H1 (cell line): Measurements from ENCODE around the gene PPA1. TPM values are rescaled to one million over a fixed set of nuclear protein-coding genes. Genes with fewer than 3 reads are reported as not detected.

Experiments used
- CTCF ChIA-PET: fragments of 300-600 bp; sonication (Branson Sonifier 250); formaldehyde crosslinking; loops from one replicate; lab custom pipeline; 2021; ENCODE audit not compliant: partially characterized antibody; lab: Charles Lee
- POLR2A ChIA-PET: fragments of 300-600 bp; sonication (Branson Sonifier 250); formaldehyde crosslinking; loops from one replicate; lab custom pipeline; 2021; ENCODE audit warnings: inconsistent platforms; ENCODE audit not compliant: partially characterized antibody; lab: Charles Lee
- DNase-seq, 2 experiments: peaks; one replicate each; pipeline versions ENCODE4 v3.0.0 to v3.0.0-alpha.2; 2010 to 2022; ENCODE audit warnings: low spot score in 2 of 2, low read depth in 1 of 2, mixed read lengths in 1 of 2
- FAIRE-seq: peaks from 2 replicates; lab custom pipeline; 2011; peaks lifted over from hg19 to GRCh38; lab: Jason Lieb, UNC
- H2AFZ ChIP-seq: 2 replicates; pipeline ENCODE4 v1.8.1; 2012; ENCODE audit warnings: low read length, inconsistent platforms
- H2AK5ac ChIP-seq: 2 replicates; pipeline ENCODE4 v1.6.1; 2013; ENCODE audit warnings: low read depth, low read length
- H2BK120ac ChIP-seq: replicated peaks from 2 replicates; pipeline ENCODE3; 2013; ENCODE audit warnings: low read depth, low read length, inconsistent platforms
- H2BK12ac ChIP-seq: 2 replicates; pipeline ENCODE4 v1.6.1; 2013; ENCODE audit warnings: low read depth, low read length
- H2BK15ac ChIP-seq: 2 replicates; pipeline ENCODE4 v1.6.1; 2013; ENCODE audit warnings: low read length
- H2BK20ac ChIP-seq: 2 replicates; pipeline ENCODE4 v1.6.1; 2013; ENCODE audit warnings: low read length
- H2BK5ac ChIP-seq: 2 replicates; pipeline ENCODE4 v1.6.1; 2013; ENCODE audit warnings: low read depth, low read length
- H3K14ac ChIP-seq: 2 replicates; pipeline ENCODE4 v1.6.1; 2013; ENCODE audit warnings: inconsistent platforms; ENCODE audit not compliant: insufficient read length
- H3K18ac ChIP-seq: 2 replicates; pipeline ENCODE4 v1.6.1; 2013; ENCODE audit warnings: low read length; ENCODE audit errors: extremely low read depth
- H3K23ac ChIP-seq: 2 replicates; pipeline ENCODE4 v1.6.1; 2013; ENCODE audit warnings: inconsistent platforms; ENCODE audit not compliant: insufficient read length
- H3K23me2 ChIP-seq: 2 replicates; pipeline ENCODE4 v1.6.1; 2013; ENCODE audit warnings: low read depth, low read length
- H3K27ac ChIP-seq: 2 replicates; pipeline ENCODE4 v1.6.1; 2011; ENCODE audit warnings: low read depth, low read length, inconsistent platforms
- H3K27me3 ChIP-seq, 4 experiments: replicated peaks in 1 of 4; 1 replicate in 1 of 4; 2 replicates in 3 of 4; pipeline versions ENCODE4 v1.6.1 to v1.8.1; 2011 to 2013; ENCODE audit warnings: low read length in 3 of 4, mild to moderate bottlenecking in 3 of 4, inconsistent platforms in 2 of 4, mixed read lengths in 2 of 4, moderate library complexity in 1 of 4; ENCODE audit not compliant: control insufficient read depth in 3 of 4, insufficient read depth in 3 of 4; ENCODE audit errors: extremely low read depth in 1 of 4
- H3K36me3 ChIP-seq, 4 experiments: 2 replicates each; pipeline versions ENCODE4 v1.6.1 to v1.8.1; 2011 to 2013; ENCODE audit warnings: mild to moderate bottlenecking in 4 of 4, low read length in 3 of 4, moderate library complexity in 2 of 4, control low read depth in 1 of 4, inconsistent platforms in 1 of 4; ENCODE audit not compliant: insufficient read depth in 4 of 4, control insufficient read depth in 2 of 4
- H3K4ac ChIP-seq: replicated peaks from 2 replicates; pipeline ENCODE3; 2013; ENCODE audit warnings: low read length, low read depth, mixed read lengths, inconsistent platforms; ENCODE audit not compliant: insufficient read length
- H3K4me1 ChIP-seq, 4 experiments: replicated peaks in 1 of 4; 1 replicate in 1 of 4; 2 replicates in 3 of 4; pipeline versions ENCODE4 v1.6.1 to v1.8.1; 2011 to 2013; ENCODE audit warnings: low read length in 3 of 4, inconsistent platforms in 2 of 4, mixed read lengths in 1 of 4; ENCODE audit not compliant: insufficient read depth in 4 of 4, control insufficient read depth in 3 of 4
- H3K4me2 ChIP-seq, 2 experiments: 2 replicates each; pipeline versions ENCODE4 v1.6.1 to v1.8.1; 2011 to 2013; ENCODE audit warnings: low read depth in 2 of 2, low read length in 2 of 2, control low read depth in 1 of 2, inconsistent platforms in 1 of 2, mild to moderate bottlenecking in 1 of 2; ENCODE audit not compliant: insufficient read depth in 1 of 2
- H3K4me3 ChIP-seq, 4 experiments: fragments of 200-600, 300-600 bp in 1 of 4; sonication (generic), shearing (Covaris generic), sonication (Bioruptor Twin) in 1 of 4; 2 replicates each; pipeline versions ENCODE4 v1.5.1 to v1.8.1; 2011 to 2016; ENCODE audit warnings: low read length in 4 of 4, low read depth in 3 of 4, control low read depth in 2 of 4, inconsistent platforms in 2 of 4, mild to moderate bottlenecking in 2 of 4, mixed read lengths in 1 of 4, moderate library complexity in 1 of 4; ENCODE audit not compliant: insufficient read depth in 2 of 4; ENCODE audit errors: extremely low read depth in 1 of 4
- H3K56ac ChIP-seq: replicated peaks from 2 replicates; pipeline ENCODE3; 2013; ENCODE audit warnings: low read depth, mild to moderate bottlenecking, mixed read lengths, low read length, inconsistent platforms; ENCODE audit not compliant: insufficient read length
- H3K79me1 ChIP-seq: 2 replicates; pipeline ENCODE4 v1.6.1; 2013; ENCODE audit warnings: low read depth, low read length, control low read depth
- H3K79me2 ChIP-seq, 2 experiments: 2 replicates each; pipeline versions ENCODE4 v1.6.1 to v1.8.1; 2012 to 2013; ENCODE audit warnings: low read length in 2 of 2, mild to moderate bottlenecking in 2 of 2, inconsistent platforms in 1 of 2; ENCODE audit not compliant: insufficient read depth in 2 of 2, control insufficient read depth in 1 of 2
- H3K9ac ChIP-seq, 4 experiments: replicated peaks in 1 of 4; 1 replicate in 1 of 4; 2 replicates in 3 of 4; pipeline versions ENCODE4 v1.6.1 to v1.8.1; 2011 to 2013; ENCODE audit warnings: low read depth in 3 of 4, low read length in 3 of 4, control low read depth in 2 of 4, mild to moderate bottlenecking in 2 of 4, moderate library complexity in 2 of 4, inconsistent platforms in 1 of 4; ENCODE audit errors: extremely low read depth in 1 of 4
- H3K9me3 ChIP-seq, 2 experiments: 2 replicates each; pipeline versions ENCODE4 v1.6.1 to v1.8.1; 2012 to 2013; ENCODE audit warnings: mild to moderate bottlenecking in 2 of 2, moderate library complexity in 2 of 2, control low read depth in 1 of 2, inconsistent platforms in 1 of 2, low read depth in 1 of 2, low read length in 1 of 2, mixed read lengths in 1 of 2; ENCODE audit not compliant: insufficient read depth in 2 of 2
- H4K20me1 ChIP-seq, 2 experiments: replicated peaks in 1 of 2; 2 replicates each; pipeline versions ENCODE3 to v1.8.1; 2011 to 2013; ENCODE audit warnings: inconsistent platforms in 2 of 2, low read length in 2 of 2, mild to moderate bottlenecking in 1 of 2; ENCODE audit not compliant: insufficient read depth in 2 of 2, control insufficient read depth in 1 of 2
- H4K5ac ChIP-seq: 2 replicates; pipeline ENCODE4 v1.6.1; 2013; ENCODE audit warnings: low read length, low read depth, mixed read lengths, inconsistent platforms; ENCODE audit not compliant: insufficient read length
- H4K8ac ChIP-seq: 2 replicates; pipeline ENCODE4 v1.8.0; 2013; ENCODE audit warnings: mild to moderate bottlenecking, moderate library complexity, low read length, inconsistent platforms; ENCODE audit not compliant: insufficient read depth; ENCODE audit errors: extremely low read depth
- H4K91ac ChIP-seq: replicated peaks from 2 replicates; pipeline ENCODE3; 2013; ENCODE audit warnings: low read length, mixed read lengths, inconsistent platforms; ENCODE audit not compliant: insufficient read length
- BACH1 ChIP-seq: IDR thresholded peaks from 2 replicates; pipeline ENCODE4 v1.6.1; 2012; ENCODE audit warnings: low read length, improper control_type of control experiment
- CBX5 ChIP-seq: fragments of 300-800, 300-1000 bp; sonication (generic); IDR thresholded peaks from 2 replicates; pipeline ENCODE4 v1.7.1; 2016; ENCODE audit warnings: antibody characterized with exemption, low read length, low read depth
- CREB1 ChIP-seq: IDR thresholded peaks from 2 replicates; pipeline ENCODE4 v1.6.1; 2012; ENCODE audit warnings: inconsistent platforms
- CTCF ChIP-seq, 3 experiments: IDR thresholded peaks; 1 replicate in 2 of 3; 2 replicates in 1 of 3; pipeline versions ENCODE4 v1.5.1 to v1.6.1; 2011; ENCODE audit warnings: low read length in 3 of 3, mild to moderate bottlenecking in 3 of 3, inconsistent platforms in 2 of 3, low read depth in 1 of 3, moderate library complexity in 1 of 3; ENCODE audit not compliant: insufficient read depth in 1 of 3; ENCODE audit errors: control extremely low read depth in 1 of 3
- NRF1 ChIP-seq: IDR thresholded peaks from 2 replicates; pipeline ENCODE4 v1.6.1; 2011; ENCODE audit warnings: mild to moderate bottlenecking, low read depth, low read length, improper control_type of control experiment
- RAD21 ChIP-seq, 2 experiments: IDR thresholded peaks in 1 of 2; conservative IDR thresholded peaks in 1 of 2; 2 replicates each; pipeline ENCODE4 v1.6.1; 2011; ENCODE audit warnings: low read depth in 2 of 2, low read length in 2 of 2, improper control_type of control experiment in 1 of 2, inconsistent platforms in 1 of 2, mild to moderate bottlenecking in 1 of 2, moderate library complexity in 1 of 2
- SIN3A ChIP-seq, 2 experiments: IDR thresholded peaks in 1 of 2; conservative IDR thresholded peaks in 1 of 2; 2 replicates each; pipeline ENCODE4 v1.6.1; 2011 to 2012; ENCODE audit warnings: low read length in 2 of 2, improper control_type of control experiment in 1 of 2, low read depth in 1 of 2, mild to moderate bottlenecking in 1 of 2
- TAF1 ChIP-seq: IDR thresholded peaks from 2 replicates; pipeline ENCODE4 v1.6.1; 2011; ENCODE audit warnings: mild to moderate bottlenecking, low read depth, low read length
- TBP ChIP-seq: IDR thresholded peaks from 2 replicates; pipeline ENCODE4 v1.6.1; 2011; ENCODE audit warnings: low read depth, low read length, improper control_type of control experiment
- TCF12 ChIP-seq: IDR thresholded peaks from 2 replicates; pipeline ENCODE4 v1.6.1; 2011; ENCODE audit warnings: low read depth, mild to moderate bottlenecking, low read length
- WGBS, 2 experiments: shearing (Covaris generic) in 1 of 2; methylation state at CpG; one replicate each; pipeline versions ENCODE4 v1.1.6 to v1.1.7; 2013 to 2015; ENCODE audit warnings: low lambda C conversion rate in 2 of 2, mixed read lengths in 2 of 2, inconsistent platforms in 1 of 2, low coverage in 1 of 2, missing lambda C conversion rate in 1 of 2; ENCODE audit not compliant: insufficient replicate concordance in 2 of 2, insufficient coverage in 1 of 2, insufficient read length in 1 of 2; ENCODE audit errors: extremely low coverage in 1 of 2, missing lambda C conversion rate in 1 of 2; 5-methylcytosine and 5-hydroxymethylcytosine counted together
- polyA plus RNA-seq, 7 experiments: library from polyadenylated mRNA; depleted of rRNA in 3 of 7; stranded (reverse) in 5 of 7; unstranded in 2 of 7; fragments of >200 nt in 5 of 7; fragments of 200-250 nt in 2 of 7; gene quantifications; 1 replicate in 5 of 7; 2 replicates in 1 of 7; 4 replicates in 1 of 7; pipeline versions ENCODE4 v1.2.1 to v1.2.3, GENCODE V29; 2011 to 2013; ENCODE audit warnings: missing spikeins in 2 of 7, mixed read lengths in 2 of 7
- total RNA-seq: library from RNA; stranded (reverse); fragmentation: NEBNext Ultra II Directional; extraction: Animal tissue kit (Norgen Biotek cat#: 25700); gene quantifications from 2 replicates; pipeline ENCODE4 v1.2.1, GENCODE V29; 2021

The PPA1 gene
- total and polyA plus RNA-seq, 2 of the 8 experiments (the other 6 are each of a cell fraction or from before 2014, with no cell fraction given), result 77.0 to 191 TPM

DNA sequence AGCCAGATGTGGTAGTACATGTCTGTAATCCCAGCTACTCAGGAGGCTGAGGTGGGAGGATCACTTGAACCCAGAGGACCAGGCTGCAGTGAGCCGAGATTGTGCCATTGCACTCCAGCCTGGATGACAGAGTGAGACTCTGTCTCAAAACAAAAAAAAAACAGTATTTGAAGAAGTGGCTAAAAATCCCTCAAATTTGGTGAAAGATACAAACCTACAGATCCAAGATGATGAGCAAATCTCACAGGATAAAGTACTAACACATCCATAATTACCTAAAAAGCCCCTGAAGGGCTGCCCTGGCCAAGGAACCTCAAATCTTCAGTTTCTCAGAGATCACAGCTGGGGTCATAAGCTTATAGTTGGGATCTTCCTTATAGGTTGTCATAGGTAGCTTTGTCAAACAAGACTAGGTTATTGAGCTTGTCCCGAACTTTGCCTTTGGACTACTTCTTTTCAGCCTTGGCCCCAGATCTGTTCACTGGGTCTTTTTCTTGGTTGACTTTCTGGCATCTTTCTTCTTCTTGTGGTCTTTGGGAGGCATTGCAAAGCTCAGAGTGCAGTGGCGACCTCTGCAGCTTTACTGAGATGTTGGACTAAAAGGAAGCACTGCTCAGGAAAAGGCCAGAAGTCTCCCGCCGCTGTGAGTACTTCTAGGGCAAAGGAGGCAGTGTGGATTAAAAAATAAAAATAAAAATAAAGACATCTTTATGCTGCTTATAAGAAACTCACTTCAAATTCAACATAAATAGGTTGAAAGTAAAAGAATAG is 34.3 kb downstream of the PPA1 start:
- Histone ChIP-seq H3K14ac (no peak overlapping the region), H2BK15ac (no peak overlapping the region), H4K20me1 (no peaks in the 10 kb centered on the region), H3K4me1 (no peaks in the 10 kb centered on the region), H4K8ac (no peak overlapping the region), H3K9ac (no peak overlapping the region), H2BK120ac (no peak overlapping the region), H3K18ac (no peak overlapping the region), H3K4me3 (no peak overlapping the region), H4K91ac (no peak overlapping the region), H2AK5ac (no peak overlapping the region), H3K9me3 (no peaks in the 10 kb centered on the region), H3K27me3 (no peaks in the 10 kb centered on the region), H2BK5ac (no peak overlapping the region), H3K27ac (no peak overlapping the region), H3K4me2 (no peak overlapping the region), H3K23me2 (no peaks in the 10 kb centered on the region), H3K79me2 (no peaks in the 10 kb centered on the region), H3K56ac (no peak overlapping the region), H4K5ac (no peak overlapping the region), H3K23ac (no peak overlapping the region), H2BK20ac (no peak overlapping the region), H3K36me3 (peaks cover 0 to 32% (median 12%) of the 10 kb centered on the region in 4 experiments; a peak in 7 of 8 replicates), H2BK12ac (no peak overlapping the region), H3K4ac (no peak overlapping the region), H3K79me1 (no peaks in the 10 kb centered on the region), H2AFZ (no peak overlapping the region)
- ChIA-PET CTCF (interaction anchor here (0.6 to 2.0 kb wide), 13 partner anchors 11 to 1994 kb away, joined by 3 to 7 read pairs (median 4); partner anchors contain the start of gene TYSND1), POLR2A (interaction anchor here (0.6 to 0.7 kb wide), 2 partner anchors 18 to 51 kb away, joined by 3 to 4 read pairs; no protein-coding TSS in a partner anchor)
- WGBS, 2 experiments, result 95% methylated on average over 5 of the region's 5 CpGs; no CpG with 5 or more reads in 1 of the 2 experiments
- DNase-seq (no peak), FAIRE-seq (no peak)
- TF ChIP-seq CREB1 (no peak), CTCF (IDR thresholded peaks at IDR 0.05; ENCODE audit: control extremely low read depth in 1 of 3, insufficient read depth in 1 of 3, low read depth in 1 of 3, low read length in 3 of 3) (peak in 2 of 3 experiments; percentile 17 to 40; a peak in 3 of 4 replicates), TBP (no peak), BACH1 (no peak), CBX5 (no peak), NRF1 (no peak), TCF12 (no peak), RAD21 (IDR thresholded peaks at IDR 0.05 in 1 of 2, conservative IDR thresholded peaks at IDR 0.05 in 1 of 2; ENCODE audit: low read depth in 2 of 2, low read length in 2 of 2) (peak in 1 of 2 experiments; percentile 46; a peak in 2 of 4 replicates), TAF1 (no peak), SIN3A (conservative IDR thresholded peaks at IDR 0.05 in 1 of 2, IDR thresholded peaks at IDR 0.05 in 1 of 2; ENCODE audit: low read depth in 1 of 2, low read length in 2 of 2) (no peak)
